ENCODE measurements around the gene PSORS1C2.
A peak's percentile ranks its signal among the peaks of the same experiment; 100 is the strongest.

The PSORS1C2 gene

DNA sequence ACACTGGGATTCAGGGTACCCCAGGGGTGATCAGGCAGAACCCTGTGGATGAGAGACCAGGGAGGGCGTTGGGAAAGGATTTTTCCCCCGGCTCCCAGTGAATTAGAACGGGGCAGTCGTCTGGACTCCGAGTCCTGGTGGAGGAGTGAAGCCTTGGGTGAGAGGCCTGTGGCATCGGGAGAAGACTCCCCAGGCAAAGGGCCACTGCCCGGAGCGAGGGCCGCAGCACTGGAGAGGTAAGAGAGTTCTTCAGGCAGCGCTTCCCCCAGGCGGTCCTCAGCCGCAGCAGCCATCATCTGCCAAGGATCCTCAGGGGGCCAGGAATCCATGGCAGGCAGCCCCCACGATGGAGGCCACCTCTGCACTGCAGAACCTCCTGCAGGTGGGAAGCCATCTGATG lies 27.2 kb downstream of the PSORS1C2 start:
- no peak for DNase-seq

DNA sequence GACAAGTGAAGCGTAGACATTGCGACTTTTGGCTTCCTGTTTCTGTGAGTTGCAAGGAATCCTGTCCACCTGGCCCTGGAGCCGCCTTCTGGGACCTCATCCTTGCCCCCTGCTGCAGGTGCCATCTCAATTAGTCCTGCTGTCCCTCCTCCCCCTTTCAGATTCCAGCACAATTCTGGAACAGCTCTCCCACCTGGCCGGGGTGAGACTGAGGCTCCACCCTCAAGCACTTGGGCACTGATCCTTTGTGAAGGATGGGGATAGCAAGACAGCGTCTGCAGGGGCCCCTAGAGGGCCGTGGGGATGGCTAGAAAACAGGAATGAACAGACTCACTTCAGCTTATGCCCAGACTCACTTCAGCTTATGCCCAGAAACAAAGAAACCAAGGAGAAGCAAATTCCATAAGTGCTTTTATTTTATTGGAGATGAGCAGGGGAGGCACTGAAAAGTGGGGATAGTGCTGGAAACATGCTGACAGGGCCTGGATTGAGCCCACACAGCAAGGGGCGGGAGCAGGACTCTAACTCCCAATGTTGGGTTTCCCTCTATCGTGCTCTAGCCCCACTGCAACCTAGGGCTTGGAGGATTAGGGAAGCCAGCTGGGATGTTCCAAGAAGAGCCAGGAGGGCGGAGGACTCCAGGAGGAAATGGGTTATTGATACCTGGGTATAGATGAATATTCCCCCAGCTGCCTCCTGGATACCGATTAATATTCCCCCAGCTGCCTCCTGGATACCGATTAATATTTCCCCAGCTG lies 27.9 kb downstream of the PSORS1C2 start:
- DNase-seq, result no peak

DNA sequence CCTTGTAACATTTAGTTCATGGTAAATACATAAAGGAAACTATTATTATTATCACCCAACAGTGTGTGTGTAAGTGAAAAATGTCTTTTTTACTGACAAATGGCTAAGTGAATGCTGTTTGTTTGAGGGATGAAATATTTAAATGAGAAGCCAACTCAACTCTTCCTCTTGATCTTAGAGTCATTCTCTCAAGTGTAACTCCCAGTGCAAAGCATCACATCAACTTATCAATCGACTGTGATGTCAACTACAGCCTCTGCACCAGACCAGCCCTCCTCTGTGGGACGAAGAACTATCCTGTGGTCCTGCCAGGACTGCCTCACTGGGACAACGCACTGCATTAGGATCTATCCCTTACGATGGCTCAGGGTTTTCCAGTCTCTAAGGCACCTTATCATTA lies 31.8 kb downstream of the PSORS1C2 start:
- DNase-seq, result no peak

DNA sequence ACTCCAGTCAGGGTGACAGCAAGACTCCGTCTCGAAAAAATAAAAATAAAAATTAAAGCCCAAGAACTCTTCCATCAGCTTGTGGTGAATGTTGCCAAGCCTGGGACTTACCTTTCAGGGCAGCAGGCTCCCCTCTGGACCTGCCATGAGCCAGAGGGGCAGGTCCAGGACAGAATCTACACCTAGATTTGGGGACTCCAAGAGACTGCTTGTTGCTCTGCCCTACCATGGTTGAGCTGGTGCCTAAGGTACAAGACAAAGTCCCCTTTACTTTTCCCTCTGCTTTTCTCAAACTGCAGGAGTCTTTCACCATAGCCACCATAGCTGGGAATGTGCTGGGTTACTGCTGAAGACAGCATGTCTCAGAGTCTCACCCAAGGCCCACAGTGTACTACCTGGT lies 35.7 kb downstream of the PSORS1C2 start:
- no peak for DNase-seq

DNA sequence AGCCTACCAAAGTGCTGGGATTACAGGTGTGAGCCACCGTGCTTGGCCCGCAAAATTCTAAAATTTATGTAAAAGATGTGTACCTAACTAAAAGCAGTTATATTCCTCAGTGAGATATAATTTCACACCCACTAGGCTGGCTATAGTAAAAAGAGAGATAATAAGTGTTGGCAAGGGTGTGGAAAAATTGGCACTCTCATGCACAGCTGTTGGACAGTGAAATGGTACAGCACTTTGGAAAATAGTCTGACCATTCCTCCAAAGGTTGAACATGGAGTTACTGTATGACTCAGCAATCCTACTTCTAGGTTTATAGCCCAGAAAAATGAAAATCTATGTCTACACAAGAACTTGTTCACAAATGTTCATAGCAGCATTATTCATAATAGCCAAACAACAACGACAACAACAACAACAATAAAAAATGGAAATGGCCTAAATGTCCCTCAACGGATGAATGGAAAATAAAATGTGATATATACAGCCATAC lies 40.4 kb downstream of the PSORS1C2 start:
- no peak for DNase-seq

DNA sequence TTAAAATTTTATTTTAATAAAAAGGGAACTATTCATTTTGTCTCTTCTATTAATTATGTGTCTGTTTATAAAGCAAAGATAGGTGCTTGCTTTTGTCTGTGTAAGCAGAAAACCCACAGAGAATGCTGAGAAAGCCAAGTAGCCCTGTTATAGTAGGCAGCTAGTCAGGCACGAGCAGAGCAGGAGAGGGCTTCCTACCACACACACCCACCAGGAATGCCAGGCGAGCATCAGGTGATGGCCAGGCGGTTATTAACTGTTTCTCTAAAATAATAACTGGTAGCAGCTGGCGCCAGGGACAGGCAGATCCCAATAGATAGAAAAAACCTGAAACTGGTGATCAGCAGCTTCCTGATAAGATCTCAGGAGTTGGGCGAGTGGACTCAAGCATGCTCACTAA lies 42.2 kb downstream of the PSORS1C2 start:
- no peak for DNase-seq

DNA sequence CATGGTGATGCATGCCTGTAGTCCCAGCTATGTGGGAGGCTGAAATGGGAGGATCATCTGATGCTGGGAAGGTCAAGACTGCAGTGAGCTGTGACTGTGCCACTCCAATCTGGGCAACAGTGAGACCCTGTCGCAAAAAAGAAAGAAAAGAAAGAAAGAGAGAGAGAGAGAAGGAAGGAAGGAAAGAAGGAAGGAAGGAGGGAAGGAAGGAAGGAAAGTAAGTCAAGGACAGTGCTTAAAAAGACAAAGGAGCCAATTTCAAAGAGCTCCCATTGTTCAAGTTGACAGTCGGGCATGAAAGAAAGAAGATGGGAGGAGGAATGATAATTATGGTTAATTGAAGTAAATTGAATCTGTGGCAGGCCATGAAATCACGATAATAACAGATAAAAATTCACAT lies 42.7 kb downstream of the PSORS1C2 start:
- DNase-seq, result no peak

DNA sequence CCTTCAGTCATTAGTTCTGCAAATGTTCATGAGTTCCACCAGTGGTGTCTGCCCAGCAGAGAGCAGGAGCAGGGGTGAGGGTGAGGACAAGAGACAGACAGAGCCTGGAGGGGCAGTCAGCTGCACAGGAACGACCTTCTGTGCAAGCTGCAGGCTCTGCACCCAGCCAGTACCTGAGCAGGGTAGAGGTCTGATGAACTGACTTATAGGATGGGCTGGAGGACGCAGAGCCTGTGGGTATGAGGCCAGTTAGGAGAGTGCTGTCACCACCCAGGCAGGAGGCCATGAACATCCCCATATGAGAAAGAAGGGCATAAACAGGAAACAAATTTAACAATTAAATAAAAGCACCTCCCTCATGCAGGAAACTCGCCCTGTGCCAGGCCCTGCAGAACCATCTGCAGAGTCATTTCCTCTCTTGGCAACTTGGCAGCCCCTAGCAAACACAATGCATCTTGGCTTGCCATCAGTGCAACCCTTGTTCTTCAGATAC lies 44.4 kb downstream of the PSORS1C2 start:
- peak; percentile 16 for DNase-seq

DNA sequence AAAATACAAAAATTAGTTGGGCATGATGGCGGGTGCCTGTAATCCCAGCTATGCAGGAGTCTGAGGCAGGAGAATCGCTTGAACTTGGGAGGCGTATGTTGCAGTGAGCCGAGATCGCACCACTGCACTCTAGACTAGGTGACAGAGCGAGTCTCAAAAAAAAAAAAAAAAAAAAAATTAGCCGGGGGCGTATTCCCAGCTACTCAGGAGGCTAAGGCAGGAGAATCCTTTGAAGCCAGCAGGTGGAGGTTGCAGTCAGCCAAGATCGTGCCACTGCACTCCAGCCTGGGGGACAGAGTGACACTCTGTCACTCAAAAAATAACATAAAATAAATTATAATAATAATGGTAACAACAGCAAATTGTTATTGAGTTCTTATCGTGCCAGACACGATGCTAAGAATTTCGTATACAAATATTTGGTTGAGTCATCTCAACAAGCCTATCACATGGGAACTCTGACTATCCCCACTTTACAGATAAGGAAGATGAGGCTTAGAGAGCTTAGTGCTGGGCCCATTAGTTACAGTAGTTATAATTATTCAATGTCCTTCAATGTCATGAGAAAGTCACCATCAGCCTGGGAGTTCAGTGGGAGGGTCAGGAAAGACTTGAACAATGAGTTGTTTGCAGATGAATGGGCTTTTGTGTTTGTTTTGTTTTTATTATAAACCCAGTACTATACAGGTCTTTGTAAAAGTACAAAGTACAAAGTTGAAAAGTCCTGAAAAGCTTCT lies 45.9 kb downstream of the PSORS1C2 start:
- DNase-seq, result no peak

DNA sequence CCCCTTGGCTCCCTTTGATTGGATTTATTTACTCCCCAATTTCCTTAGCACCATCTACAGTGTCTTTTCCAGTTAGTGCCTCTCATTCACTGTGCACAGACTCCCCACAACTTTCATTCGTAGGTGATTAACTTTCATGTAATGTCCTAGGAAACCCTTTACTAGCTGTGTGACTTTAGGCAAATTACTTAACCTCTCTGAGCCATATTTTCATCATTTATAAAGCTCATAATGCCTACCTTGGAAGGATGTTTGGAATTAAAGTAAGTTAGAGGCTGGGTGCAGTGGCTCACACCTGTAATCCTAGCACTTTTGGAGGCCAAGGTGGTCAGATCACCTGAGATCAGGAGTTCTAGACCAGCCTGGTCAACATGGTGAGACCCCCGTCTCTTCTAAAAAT lies 46.6 kb downstream of the PSORS1C2 start:
- DNase-seq, result no peak

DNA sequence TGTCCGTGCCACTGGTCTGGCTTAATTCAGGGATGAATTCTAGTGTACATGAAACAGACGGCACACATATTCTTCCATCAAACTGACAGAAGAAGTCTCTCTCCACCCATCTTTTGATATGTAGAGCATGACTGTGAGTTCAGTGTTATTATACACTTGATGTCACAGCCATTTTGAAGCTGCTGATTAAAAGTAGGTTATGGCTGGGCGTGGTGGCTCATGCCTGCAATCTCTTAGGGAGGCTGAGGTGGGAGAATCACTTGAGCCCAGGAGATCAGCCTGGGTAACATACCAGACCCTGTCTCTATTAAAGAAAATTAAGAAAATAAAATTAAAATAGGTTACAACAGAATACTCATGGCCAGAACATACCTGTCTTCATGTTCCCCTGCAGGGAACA lies 47.2 kb downstream of the PSORS1C2 start:
- DNase-seq, result no peak

DNA sequence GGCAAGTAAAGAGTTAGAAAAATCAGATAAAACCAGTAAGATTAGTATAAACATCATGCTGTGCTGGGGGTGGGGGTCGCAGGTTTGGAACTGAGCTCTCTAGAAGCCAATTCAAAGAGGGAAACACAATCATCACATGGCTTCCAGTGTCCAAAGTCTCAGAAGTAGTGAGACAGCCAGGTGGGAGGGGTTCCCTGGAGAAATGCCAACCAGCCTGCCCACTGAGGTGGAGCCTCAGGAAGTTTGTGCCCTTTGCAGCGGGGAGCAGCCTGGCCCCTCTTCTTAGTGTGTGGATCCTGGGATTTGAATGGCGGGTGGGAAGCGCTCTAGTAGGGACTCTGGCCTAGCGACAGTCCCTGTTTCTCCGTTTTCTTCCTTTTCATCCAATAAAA lies 47.9 kb downstream of the PSORS1C2 start:
- DNase-seq, result no peak

DNA sequence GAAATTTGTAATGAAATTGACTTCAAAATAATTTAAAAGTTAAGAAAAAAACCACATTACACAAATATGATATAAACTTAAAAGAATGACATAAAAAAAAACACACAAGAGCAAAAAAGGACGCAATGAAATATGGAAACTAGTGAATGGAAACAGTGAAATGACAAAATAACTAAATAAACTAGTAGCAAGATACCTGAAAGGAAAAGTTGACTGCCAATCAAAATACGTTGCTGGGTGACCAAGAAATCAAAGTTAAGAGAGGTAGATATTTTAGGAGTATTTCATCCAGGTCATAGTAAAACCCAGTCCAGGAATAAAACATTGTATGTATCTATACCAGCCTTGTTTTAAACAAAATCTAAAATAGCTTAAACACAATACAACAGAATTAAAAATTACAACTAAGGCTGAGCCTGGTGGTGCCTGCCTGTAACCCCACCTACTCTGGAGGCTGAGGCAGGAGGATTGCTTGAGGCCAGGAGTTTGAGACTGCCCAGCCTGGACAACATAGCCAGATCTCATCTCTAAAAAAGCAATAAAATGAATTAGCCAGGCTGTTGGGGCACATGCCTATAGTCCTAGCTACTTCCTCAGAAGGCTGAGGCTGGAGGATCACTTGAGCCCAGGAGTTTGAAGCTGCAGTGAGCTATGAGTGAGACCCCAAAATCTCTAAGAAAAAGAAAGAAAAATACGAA lies 48.4 kb downstream of the PSORS1C2 start:
- no peak for DNase-seq

Measured in NCI-H2029 treated with DMSO at 0.1 percent for 48 hours (cell line).